NAMALWA (cell line): ENCODE data around the gene SNAP29.
"Not testable (repeated sequence)": the region's sequence is repeated elsewhere in the genome, so short reads cannot be mapped to it uniquely, and the experiment has no call there.

Experiments
- DNase-seq: peaks from one replicate; pipeline ENCODE4 v3.0.0-alpha.2; 2015; ENCODE audit warnings: low spot score

The SNAP29 gene

GRCh38 chr22:20836987-20837823 is 21.6 kb upstream of the SNAP29 start:
- no peak for DNase-seq

DNA sequence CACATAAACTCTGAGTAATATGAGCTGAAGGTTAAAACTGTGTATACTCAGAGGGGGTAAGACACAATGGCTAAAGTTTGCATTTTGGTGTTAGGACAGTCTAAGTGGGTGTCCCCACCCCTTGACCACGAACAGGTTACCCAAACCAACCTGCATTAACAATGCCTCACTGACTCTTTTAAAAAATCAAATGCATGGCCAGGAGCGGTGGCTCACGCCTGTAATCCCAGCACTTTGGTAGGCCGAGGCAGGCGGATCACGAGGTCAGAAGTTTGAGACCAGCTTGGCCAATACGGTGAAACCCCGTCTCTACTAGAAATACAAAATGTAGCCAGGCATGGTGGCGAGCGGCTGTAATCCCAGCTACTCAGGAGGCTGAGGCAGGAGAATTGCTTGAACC is 19.5 kb upstream of the SNAP29 start:
- DNase-seq, result not testable (repeated sequence)

DNA sequence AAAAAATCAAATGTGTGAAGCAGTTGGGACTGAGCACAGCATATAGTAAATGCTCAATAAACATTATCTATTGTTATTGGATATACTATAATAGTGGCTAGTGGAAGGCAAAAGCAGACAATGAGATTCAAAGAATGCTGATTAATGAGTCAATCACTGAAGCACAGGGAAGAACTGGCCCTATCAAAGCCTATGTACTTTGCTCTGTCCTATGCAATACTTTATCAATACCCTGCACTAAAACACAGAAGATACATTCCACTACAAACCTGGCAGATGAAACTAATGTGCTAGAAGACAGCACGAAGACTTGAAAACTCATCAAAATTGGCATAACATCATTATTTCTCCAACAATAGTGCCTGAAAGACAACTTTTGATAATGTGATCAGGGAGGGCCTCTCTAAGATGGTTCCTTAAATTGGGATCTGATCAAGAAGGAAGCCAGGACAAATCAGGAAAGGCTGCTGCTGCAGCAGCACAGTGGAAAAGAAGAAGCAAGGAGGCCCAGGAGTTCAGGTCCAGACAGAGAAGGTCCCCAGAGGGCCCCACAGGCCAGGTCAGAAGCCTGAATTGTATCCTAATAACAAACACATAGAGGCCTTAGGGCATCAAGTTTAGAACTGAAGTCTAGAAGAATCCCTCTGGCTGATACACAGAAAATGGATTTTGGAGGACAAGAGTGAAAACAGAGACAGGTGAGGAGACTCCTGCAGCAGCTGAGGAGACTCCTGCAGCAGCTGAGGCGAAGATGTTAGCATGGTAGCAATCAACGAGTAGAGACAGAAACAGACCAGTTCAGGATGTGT is 18.8 kb upstream of the SNAP29 start:
- no peak for DNase-seq

- no peak for DNase-seq
These were observed 18.0 kb upstream of the SNAP29 start for GRCh38 chr22:20840646-20841371.

DNA sequence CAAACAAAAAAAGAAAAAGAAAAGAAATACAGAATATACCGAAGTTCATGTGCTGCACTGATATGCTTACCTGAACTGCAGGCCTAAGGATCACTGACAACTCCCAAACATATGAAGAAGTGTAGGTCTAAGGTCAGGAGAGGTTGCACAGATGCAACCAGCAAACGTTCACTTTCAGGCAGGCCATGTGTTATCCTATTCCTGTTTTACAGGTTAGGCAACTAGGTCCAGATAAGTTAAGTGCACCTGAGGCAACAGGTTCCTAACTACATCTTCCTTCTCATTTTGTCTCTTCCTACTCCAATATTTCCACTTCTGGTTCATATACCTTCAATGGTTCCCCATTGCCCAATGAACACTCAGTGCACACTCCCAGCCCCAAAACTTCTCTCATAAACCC is 15.3 kb upstream of the SNAP29 start:
- no peak for DNase-seq

DNA sequence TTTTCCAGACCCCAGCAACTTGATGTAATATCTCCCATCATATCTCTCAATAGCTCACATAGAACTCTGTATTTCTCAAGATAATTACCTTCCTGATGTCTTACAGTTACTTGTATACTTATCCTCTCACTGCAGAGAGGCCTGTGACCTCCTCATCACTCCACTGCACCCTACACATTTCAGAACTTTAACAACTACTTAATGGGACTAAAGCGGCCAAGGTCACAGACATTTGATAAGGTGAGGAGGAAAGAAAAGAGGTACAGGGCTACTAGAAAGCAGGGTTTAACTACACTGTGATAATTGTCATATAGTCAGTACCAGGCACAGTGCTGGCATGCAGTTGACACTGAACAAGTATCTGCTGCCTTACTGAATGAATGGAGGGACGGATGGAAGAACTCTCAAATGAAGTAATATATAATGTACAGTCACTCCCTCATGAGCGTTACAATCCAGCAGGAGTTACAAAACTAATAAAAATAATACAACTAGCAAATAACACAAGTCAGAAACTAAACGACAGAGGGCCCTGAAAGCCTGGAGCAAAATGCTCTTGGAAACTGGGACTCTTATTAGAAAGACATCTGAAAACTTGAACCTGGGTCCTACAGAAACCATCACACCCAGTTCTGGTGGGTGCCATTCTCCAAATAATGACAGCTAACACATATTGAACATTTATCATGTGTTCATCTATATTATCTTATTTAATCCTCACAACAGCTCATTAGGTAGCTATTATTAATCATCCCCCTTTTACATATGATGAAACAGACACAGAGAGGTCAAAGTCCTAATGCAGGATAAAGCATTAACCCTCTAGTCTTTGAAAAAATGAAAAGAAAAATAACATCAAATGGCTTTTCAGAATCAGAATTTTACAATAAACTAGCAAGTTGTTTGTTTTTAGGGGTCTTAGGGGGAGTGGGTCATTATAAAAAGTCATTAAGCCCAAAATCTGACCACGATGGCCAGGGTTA is 14.5 kb upstream of the SNAP29 start:
- DNase-seq, result no peak

DNA sequence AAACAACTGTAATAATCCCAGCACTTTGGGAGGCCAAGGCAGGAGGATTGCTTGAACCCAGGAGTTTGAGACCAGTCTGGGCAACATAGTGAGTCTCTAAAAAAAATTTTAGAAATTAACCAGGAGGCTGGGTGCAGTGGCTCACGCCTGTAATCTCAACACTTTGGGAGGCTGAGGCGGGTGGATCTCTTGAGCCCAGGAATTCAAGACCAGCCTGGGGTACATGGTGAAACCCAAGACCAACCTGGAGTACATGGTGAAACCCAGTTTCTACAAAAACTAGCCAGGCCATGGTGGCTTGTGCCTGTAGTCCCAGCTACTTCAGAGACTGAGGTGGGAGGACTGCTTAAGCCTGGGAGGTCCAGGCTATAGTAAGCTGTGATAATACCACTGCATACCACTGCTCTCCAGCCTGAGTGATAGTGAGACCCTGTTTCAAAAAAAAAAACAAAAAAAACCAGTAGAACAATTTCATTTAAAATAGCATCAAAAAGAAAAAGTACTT is 11.4 kb upstream of the SNAP29 start:
- DNase-seq, result no peak

DNA sequence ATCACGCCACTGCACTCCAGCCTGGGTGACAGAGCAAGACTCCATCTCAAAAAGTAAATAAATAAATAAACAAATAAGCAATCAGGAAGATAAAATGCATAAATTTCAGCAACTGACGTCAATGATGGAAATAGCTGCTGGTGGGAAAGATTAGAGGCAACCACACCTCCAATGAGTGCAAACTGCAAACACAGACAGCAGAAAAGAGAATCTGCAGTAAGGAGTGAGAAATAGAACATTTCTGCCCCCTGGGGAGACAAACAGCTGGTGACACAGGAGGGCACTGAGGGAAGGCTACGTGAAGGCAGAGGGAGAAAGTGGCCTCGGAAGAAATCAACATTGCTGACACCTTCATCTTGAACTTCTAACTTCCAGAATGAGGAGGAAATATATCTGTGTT is 6.7 kb upstream of the SNAP29 start:
- DNase-seq, result peak; percentile 36

GRCh38 chr22:20852503-20852902 is 6.3 kb upstream of the SNAP29 start:
- DNase-seq, result no peak

GRCh38 chr22:20853236-20853660 is 5.6 kb upstream of the SNAP29 start:
- DNase-seq, result no peak

DNA sequence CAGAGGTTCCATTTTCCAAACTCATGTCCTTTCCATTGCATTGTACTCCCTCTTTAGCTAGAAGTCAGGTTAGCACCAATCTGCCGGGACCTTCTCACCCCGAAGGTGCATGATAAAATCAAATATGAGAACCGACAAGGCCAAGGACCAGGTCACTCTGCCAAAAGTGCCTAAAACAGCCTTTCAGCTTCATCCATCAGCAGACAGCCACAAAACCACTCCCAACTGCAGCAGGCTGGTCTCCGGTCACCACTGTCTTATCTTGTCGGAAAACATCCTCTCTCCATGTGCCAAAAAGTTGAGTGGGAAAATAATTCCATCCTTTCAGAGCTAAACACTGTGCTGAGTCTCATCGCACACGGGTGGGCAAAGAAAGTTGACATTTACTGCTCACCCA is 1.6 kb upstream of the SNAP29 start:
- DNase-seq, result no peak

DNA sequence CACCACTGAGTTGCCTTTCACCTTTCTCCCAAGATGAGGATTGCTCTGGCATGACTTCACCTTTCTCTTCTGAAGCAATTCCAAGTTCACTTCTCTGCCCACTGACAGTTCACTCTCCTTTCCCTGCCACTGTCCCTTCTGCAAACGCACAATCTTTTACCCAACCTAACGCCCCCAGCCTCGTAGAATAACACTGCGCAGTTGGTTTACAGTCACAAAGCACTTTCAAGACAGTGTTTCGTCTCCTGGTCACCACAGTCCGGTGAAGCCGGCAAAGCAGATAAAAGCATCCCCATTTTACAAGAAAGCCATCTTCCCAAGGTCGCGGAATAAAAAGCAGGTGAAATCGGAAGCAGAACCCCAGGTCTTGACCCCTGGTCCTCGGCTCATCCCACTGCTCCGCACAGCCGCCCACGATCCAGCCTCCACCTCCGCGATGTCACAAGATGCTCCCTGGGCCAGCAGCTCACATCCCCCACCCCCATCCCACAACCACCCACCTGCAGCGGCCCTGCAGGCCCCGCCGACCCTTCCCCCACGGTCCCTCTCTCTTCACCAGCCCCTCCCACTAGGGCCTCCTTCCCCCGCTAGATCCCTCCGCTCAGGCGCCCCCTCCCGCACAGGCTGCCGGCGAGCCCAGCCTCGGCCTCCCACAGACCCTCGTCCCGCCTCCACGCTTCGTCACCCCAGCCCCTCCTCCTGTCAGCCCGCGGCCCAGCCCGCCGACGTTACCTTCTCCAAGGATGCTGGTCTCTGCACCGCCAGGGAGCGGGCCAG is 781 bp upstream of the SNAP29 start:
- peak; percentile 79 for DNase-seq

DNA sequence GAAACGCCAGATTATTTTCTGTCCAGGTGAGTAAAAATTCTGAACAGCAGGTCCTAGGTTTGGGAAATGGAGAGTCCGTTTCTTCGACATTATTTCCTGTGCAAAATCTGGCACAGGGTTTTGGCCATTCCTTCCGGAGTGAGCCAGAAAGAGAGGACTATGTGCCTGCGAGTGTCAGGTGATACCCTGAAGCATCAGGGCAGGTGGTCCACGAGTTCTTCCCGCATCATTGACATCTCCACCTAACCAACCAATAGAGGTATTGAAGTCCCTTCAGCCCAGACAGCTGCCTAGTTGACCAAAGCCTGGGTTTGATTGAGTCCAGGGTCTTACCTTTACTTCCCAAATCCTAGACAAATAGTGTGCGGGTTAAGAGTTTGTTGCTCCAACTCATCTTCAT is 808 bp downstream of the SNAP29 start:
- no peak for DNase-seq

DNA sequence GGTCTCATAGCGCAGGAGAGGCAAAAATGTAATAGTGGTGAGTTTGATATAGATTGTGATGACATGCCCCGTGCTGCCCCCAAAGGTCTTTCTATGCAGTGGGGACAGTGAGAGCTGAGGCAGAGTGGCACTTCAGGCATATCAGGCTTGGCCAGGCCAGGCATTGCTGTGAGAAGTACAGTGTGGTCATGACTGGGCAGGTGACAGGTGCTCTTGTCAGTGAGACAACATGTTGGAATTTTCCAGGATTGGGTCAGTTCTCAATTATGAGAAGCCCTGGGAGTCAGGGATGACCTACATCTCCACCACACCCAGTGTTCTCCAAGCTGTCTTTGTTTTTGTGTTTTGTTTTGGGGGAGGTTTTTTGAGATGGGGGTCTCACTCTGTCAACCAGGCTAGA is 3.7 kb downstream of the SNAP29 start:
- no peak for DNase-seq

GRCh38 chr22:20863366-20863765 is 4.6 kb downstream of the SNAP29 start:
- DNase-seq, result no peak

- no peak for DNase-seq
These were observed 5.5 kb downstream of the SNAP29 start for GRCh38 chr22:20864186-20864908.

GRCh38 chr22:20865331-20865730 is 6.5 kb downstream of the SNAP29 start:
- DNase-seq, result no peak

DNA sequence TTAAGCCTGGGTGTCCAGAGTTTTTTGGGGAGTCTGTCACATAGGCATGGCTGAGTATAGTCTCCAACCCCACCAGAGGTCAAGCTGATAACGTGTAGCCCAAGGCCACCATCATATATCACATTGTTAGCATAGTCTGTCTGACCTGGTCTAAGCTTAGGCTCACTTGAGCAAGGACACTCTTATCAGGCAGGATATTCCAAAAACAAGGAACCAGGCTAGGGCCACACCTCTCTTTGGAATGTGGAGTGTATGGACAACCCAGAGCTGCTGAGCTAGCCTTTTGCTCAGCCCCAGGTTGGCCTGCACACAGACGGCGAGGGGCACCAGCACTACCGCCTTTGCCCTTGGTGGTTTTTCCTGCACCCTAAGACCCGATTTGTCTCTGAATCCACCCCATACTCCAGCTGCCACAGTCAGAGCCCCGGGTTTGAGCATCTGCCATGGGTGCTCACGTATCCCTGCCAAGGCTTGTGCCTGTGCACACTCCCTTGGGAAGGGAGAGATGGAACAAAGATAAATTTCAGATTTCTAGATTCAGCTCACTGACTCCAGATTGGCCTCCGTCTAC is 7.2 kb downstream of the SNAP29 start:
- no peak for DNase-seq

DNA sequence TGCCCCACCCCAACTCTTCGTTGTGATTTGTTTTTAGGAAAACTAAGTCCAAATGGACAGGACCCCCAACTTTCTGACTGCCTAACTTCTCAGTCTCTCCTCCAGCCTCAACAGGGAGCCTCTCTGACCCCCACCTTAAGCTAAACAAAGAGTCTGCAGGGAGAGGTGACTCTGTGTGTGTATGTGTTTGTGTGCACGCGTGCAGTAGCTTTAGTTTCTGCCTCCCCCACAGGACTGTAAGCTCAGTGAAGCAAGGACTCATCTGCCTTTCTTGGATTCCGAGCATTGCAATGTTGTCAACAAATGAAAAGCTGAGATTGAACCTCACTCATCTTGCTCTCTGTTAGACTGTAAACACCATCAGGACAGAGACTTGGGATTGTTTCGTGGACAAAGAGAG is 7.9 kb downstream of the SNAP29 start:
- no peak for DNase-seq
